Measurements from ENCODE around the gene RITA1.
"Not testable (repeated sequence)": the region's sequence is repeated elsewhere in the genome, so short reads cannot be mapped to it uniquely, and the experiment has no call there.

Gene RITA1

GRCh38 chr12:113185180-113186032, at the start of gene RITA1, which contains the start of gene DDX54:
Gene RITA1, plus strand, starts transcription at chr12:113185721. Its CDS starts 1,026 bp downstream, at chr12:113186747.
Gene DDX54, minus strand, starts transcription at chr12:113185478. Its CDS starts 27 bp downstream, at chr12:113185451.
- DNase-seq (ENCODE audit: low read depth) = peak; percentile 37

- DNase-seq (ENCODE audit: low read depth) = no peak
Measured at GRCh38 chr12:113136128-113136989, 49.2 kb upstream of the RITA1 start.

GRCh38 chr12:113136990-113137511, 48.5 kb upstream of the RITA1 start:
- DNase-seq (ENCODE audit: low read depth) = no peak

- no peak for DNase-seq (ENCODE audit: low read depth)
Measured at GRCh38 chr12:113137861-113138783, 47.4 kb upstream of the RITA1 start.

GRCh38 chr12:113138826-113139225, 46.7 kb upstream of the RITA1 start:
- DNase-seq (ENCODE audit: low read depth) = no peak

- no peak for DNase-seq (ENCODE audit: low read depth)
Measured at GRCh38 chr12:113140706-113141105, 44.8 kb upstream of the RITA1 start.

GRCh38 chr12:113141716-113142115, 43.8 kb upstream of the RITA1 start:
- not testable (repeated sequence) for DNase-seq (ENCODE audit: low read depth)

- no peak for DNase-seq (ENCODE audit: low read depth)
Measured at GRCh38 chr12:113142173-113142885, 43.2 kb upstream of the RITA1 start.

- DNase-seq (ENCODE audit: low read depth) = no peak
Measured at GRCh38 chr12:113142886-113143332, 42.6 kb upstream of the RITA1 start.

- DNase-seq (ENCODE audit: low read depth) = no peak
Measured at GRCh38 chr12:113143959-113144358, 41.6 kb upstream of the RITA1 start.

GRCh38 chr12:113144806-113145205, 40.7 kb upstream of the RITA1 start:
- no peak for DNase-seq (ENCODE audit: low read depth)

GRCh38 chr12:113145720-113146551, 39.6 kb upstream of the RITA1 start:
- no peak for DNase-seq (ENCODE audit: low read depth)

GRCh38 chr12:113146999-113147398, 38.5 kb upstream of the RITA1 start:
- no peak for DNase-seq (ENCODE audit: low read depth)

- no peak for DNase-seq (ENCODE audit: low read depth)
Measured at GRCh38 chr12:113149361-113150150, 36.0 kb upstream of the RITA1 start, which contains the start of gene CFAP73. Gene CFAP73, plus strand, starts transcription at chr12:113149724. Its CDS starts 134 bp downstream, at chr12:113149858.

GRCh38 chr12:113151655-113152054, 33.9 kb upstream of the RITA1 start:
- DNase-seq (ENCODE audit: low read depth) = no peak

GRCh38 chr12:113152196-113152834, 33.2 kb upstream of the RITA1 start:
- no peak for DNase-seq (ENCODE audit: low read depth)

- no peak for DNase-seq (ENCODE audit: low read depth)
Measured at GRCh38 chr12:113152835-113153814, 32.4 kb upstream of the RITA1 start.

Data from HS-5 (cell line).